DMS114 treated with DMSO at 0.1 percent for 48 hours (cell line): ENCODE data around the gene WFIKKN2.
A peak's percentile ranks its signal among the peaks of the same experiment; 100 is the strongest.
"Not testable (repeated sequence)": the region's sequence is repeated elsewhere in the genome, so short reads cannot be mapped to it uniquely, and the experiment has no call there.

ENCODE experiments used
- DNase-seq: peaks from one replicate; lab custom pipeline; 2025; ENCODE audit not compliant: unreplicated experiment; lab: John Stamatoyannopoulos, UW

WFIKKN2 gene

GRCh38 chr17:50853781-50854180 lies 18.4 kb downstream of the WFIKKN2 start:
- no peak for DNase-seq

- DNase-seq, result no peak
These were observed 20.4 kb downstream of the WFIKKN2 start for GRCh38 chr17:50855708-50856330.

- no peak for DNase-seq
These were observed 21.0 kb downstream of the WFIKKN2 start for GRCh38 chr17:50856431-50856830.

GRCh38 chr17:50858486-50859225 lies 23.3 kb downstream of the WFIKKN2 start:
- no peak for DNase-seq

GRCh38 chr17:50859727-50860126 lies 24.3 kb downstream of the WFIKKN2 start:
- not testable (repeated sequence) for DNase-seq

GRCh38 chr17:50861334-50861676 lies 25.9 kb downstream of the WFIKKN2 start:
- DNase-seq, result no peak

GRCh38 chr17:50861822-50862528 lies 26.6 kb downstream of the WFIKKN2 start:
- DNase-seq, result no peak

- no peak for DNase-seq
These were observed 27.9 kb downstream of the WFIKKN2 start for GRCh38 chr17:50863221-50863843.

- no peak for DNase-seq
These were observed 28.5 kb downstream of the WFIKKN2 start for GRCh38 chr17:50863931-50864330.

GRCh38 chr17:50864747-50865059 lies 29.3 kb downstream of the WFIKKN2 start:
- DNase-seq, result no peak

- DNase-seq, result no peak
These were observed 29.9 kb downstream of the WFIKKN2 start for GRCh38 chr17:50865060-50865867.

- DNase-seq, result no peak
These were observed 30.5 kb downstream of the WFIKKN2 start for GRCh38 chr17:50865868-50866260.

GRCh38 chr17:50866261-50866949 lies 31.0 kb downstream of the WFIKKN2 start, which contains the start of gene TOB1:
TSS of gene TOB1 (minus strand) at chr17:50866354. CDS start at chr17:50864017, 2,337 bp downstream.
- DNase-seq, result peak; percentile 91

- DNase-seq, result no peak
These were observed 31.6 kb downstream of the WFIKKN2 start for GRCh38 chr17:50866950-50867362.

- DNase-seq, result peak; percentile 91
These were observed 32.2 kb downstream of the WFIKKN2 start for GRCh38 chr17:50867363-50868139.

- DNase-seq, result no peak
These were observed 32.7 kb downstream of the WFIKKN2 start for GRCh38 chr17:50868140-50868438.

- DNase-seq, result no peak
These were observed 33.2 kb downstream of the WFIKKN2 start for GRCh38 chr17:50868602-50869001.

- DNase-seq, result no peak
These were observed 36.0 kb downstream of the WFIKKN2 start for GRCh38 chr17:50871364-50871763.

GRCh38 chr17:50871898-50872297 lies 36.5 kb downstream of the WFIKKN2 start:
- no peak for DNase-seq
